ENCODE results near the gene PTP4A1.

PTP4A1 gene

DNA sequence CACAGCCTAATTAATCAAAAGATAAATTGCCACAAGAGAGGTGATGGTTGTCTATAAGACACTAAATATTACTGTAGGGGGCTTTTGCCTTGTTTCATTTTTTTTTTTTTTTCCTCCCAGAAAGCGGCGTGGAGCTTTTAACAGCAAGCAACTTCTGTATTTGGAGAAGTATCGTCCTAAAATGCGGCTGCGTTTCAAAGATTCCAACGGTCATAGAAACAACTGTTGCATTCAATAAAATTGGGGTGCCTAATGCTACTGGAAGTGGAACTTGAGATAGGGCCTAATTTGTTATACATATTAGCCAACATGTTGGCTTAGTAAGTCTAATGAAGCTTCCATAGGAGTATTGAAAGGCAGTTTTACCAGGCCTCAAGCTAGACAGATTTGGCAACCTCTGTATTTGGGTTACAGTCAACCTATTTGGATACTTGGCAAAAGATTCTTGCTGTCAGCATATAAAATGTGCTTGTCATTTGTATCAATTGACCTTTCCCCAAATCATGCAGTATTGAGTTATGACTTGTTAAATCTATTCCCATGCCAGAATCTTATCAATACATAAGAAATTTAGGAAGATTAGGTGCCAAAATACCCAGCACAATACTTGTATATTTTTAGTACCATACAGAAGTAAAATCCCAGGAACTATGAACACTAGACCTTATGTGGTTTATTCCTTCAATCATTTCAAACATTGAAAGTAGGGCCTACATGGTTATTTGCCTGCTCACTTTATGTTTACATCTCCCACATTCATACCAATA lies 7.8 kb downstream of the PTP4A1 start:
- TF ChIP-seq, protein P1, sequence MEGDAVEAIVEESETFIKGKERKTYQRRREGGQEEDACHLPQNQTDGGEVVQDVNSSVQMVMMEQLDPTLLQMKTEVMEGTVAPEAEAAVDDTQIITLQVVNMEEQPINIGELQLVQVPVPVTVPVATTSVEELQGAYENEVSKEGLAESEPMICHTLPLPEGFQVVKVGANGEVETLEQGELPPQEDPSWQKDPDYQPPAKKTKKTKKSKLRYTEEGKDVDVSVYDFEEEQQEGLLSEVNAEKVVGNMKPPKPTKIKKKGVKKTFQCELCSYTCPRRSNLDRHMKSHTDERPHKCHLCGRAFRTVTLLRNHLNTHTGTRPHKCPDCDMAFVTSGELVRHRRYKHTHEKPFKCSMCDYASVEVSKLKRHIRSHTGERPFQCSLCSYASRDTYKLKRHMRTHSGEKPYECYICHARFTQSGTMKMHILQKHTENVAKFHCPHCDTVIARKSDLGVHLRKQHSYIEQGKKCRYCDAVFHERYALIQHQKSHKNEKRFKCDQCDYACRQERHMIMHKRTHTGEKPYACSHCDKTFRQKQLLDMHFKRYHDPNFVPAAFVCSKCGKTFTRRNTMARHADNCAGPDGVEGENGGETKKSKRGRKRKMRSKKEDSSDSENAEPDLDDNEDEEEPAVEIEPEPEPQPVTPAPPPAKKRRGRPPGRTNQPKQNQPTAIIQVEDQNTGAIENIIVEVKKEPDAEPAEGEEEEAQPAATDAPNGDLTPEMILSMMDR (IDR thresholded peaks at IDR 0.05), result no peak

DNA sequence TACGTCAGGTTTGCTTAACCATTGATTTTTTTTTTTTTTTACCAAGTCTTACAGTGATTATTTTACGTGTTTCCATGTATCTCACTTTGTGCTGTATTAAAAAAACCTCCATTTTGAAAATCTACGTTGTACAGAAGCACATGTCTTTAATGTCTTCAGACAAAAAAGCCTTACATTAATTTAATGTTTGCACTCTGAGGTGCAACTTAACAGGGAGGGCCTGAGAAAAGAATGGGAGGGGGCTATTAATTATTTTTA lies 8.4 kb downstream of the PTP4A1 start:
- TF ChIP-seq, protein P1 (IDR thresholded peaks at IDR 0.05), result no peak

DNA sequence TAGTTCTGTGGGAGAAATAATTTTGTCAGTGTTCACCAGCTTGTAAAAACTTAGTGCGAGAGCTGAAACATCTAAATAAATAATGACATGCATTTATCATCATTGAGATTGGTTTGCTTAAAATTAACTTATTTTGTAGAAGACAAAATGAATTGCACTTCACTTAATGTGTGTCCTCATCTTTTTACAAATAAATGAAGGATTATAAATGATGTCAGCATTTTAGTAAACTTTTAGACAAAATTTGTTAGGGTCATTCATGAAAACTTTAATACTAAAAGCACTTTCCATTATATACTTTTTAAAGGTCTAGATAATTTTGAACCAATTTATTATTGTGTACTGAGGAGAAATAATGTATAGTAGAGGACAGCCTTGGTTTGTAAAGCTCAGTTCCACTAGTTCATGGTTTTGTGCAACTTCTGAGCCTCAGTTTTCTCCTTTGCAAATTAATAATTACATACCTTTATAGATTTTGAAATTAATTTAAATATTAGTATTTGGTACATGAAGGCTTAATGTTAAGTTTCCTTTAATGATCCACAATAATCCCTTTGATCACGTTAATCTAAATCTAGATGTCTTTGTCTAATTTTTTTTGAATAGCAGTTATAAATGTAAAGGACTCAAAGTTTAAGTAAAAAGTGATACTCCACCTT lies 9.2 kb downstream of the PTP4A1 start:
- TF ChIP-seq, protein P1 (IDR thresholded peaks at IDR 0.05), result no peak

DNA sequence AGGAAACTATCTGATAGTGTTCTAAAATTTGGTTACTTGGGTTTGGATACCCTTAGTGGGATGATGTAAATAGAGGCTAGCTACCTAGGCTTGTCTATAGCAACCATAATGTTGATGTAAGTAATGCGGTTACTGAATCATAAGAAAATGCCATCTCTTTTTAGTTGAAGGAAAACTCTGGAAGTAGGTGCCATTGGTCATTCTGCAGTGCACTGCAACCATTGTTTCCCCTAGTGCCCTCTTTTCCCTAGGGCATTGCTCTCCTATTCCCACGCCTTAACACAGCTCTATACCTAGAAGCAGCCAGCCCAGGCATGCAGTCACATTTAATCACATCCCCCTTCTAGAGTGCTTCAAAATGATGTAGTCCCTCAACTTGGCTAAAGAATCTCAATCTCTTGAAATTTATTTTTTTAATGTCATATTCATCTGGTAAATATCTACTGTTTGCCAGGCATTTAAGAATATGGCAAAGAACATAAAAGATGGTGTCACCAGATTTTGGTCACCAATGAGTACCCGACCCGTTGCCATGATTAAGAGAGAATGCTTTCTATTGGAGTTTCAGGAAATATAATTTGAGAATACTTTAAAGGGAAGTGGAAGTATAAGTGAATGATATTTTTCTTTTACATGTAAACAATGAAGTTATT lies 10.4 kb downstream of the PTP4A1 start:
- TF ChIP-seq, protein P1 (IDR thresholded peaks at IDR 0.05), result no peak

DNA sequence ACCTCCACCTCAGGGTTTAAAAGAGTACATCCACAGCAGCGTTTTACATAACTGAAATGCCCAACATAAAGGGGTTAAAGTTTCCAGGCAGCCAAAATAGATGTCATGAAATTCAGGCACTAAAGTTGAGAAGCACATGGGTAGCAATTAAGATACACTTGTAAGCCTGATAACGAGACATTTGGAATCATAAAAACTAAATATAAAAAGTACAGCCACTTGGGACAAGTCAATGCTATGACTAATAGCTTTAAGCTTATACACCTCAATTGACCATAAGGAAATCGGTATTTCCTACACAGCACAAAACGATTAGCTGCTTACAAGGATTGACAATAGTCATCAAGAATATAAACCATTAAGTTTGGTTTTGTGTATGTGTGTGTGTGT lies 11.8 kb downstream of the PTP4A1 start:
- TF ChIP-seq, protein P1 (IDR thresholded peaks at IDR 0.05), result no peak

DNA sequence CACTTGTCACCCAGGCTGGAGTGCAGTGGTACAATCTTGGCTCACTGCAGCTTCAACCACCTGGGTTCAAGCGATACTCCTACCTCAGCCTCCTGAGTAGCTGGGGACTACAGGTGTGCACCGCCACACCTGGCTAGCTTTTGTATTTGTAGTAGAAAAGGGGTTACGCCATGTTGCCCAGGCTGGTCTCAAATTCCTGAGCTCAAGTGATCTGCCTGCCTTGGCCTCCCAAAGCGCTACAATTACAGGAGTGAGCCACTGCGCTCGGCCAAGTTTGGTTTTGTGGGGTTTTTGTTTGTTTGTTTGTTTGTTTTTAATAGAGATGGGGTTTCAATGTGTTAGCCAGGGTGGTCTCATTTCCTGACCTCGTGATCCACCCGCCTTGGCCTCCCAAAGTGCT lies 12.3 kb downstream of the PTP4A1 start:
- TF ChIP-seq, protein P1 (IDR thresholded peaks at IDR 0.05), result no peak

DNA sequence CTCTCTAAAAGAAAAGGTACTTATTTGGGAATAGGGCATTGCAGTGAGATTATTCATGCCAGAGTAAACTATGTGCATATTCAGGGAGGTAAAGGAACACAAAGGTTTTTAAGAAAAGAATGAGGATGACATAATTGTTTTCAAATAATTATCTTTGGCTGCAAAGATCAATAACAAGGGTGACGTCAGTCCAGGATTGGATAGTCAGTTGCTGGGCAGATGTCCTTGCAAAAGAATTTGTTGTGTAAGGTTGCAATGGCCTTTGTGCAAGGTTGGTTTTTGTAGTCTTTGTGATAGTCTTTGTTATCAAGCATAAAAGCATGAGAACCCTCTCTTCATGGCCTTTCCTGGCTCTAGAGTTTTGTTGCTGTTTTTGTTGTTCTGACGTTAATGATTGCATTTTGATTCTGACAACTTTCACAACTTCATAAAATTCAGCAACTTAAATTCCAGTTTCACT lies 17.7 kb downstream of the PTP4A1 start:
- TF ChIP-seq, protein P1 (IDR thresholded peaks at IDR 0.05), result no peak

All from LNCAP (cell line).